ENCODE measurements around the gene GPC5. TPM values are rescaled to one million over a fixed set of nuclear protein-coding genes. Genes with fewer than 3 reads are reported as not detected.

Gene GPC5
- total and polyA plus RNA-seq, 9 of the 15 experiments (the other 6 are each of a cell fraction or from before 2014, with no cell fraction given) = 0.18 to 0.27 TPM; not detected in 7

DNA sequence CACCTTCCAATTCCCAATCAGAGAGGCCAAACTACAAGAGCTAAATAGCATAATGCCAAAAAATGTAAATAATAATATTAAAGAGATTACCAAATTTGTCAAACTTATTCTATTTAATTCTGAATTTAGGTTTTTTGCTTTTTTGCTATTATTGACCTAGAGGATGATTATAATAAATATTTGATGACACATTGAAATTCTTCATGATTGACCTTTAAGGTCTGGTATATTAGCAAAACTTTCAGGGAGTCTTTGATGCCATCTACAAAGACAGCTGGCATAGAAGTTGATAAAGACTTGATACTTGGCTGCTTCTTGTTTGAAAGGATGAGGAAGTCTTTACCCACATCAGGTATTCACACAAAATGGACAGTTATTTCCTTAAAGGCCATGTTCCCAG, 1168.3 kb downstream of the GPC5 start:
- no peaks in the 10 kb centered on the region for H3K27me3 ChIP-seq (ENCODE audit: control insufficient read depth in 2 of 2, insufficient read depth in 2 of 2, low read length in 2 of 2)
- intact Hi-C loops (cut with micrococcal nuclease) (no loop called here), in situ Hi-C loops (cut with MboI) (no loop called here)
- H3K9me3 ChIP-seq (replicated peaks; ENCODE audit: control insufficient read depth, insufficient read depth, low read depth, low read length) = peaks cover 5% of the 10 kb centered on the region; the same call in 1 of the 2 replicates
- H3K4me3 ChIP-seq = no peak overlapping the region
- ChIA-PET CTCF (ENCODE audit: low intra/inter-chr PET ratio) (no interaction called here), POLR2A (no interaction called here)
- no peak for ATAC-seq
- no peak overlapping the region for H2AFZ ChIP-seq (ENCODE audit: low read depth, low read length)
- no peaks in the 10 kb centered on the region for H3K9me1 ChIP-seq (ENCODE audit: control insufficient read depth, insufficient read depth, low read length)
- BruUV-seq (replicated peaks) = no TSS peak
- H3K4me1 ChIP-seq (replicated peaks in 1 of 2; ENCODE audit: control insufficient read depth in 2 of 2, insufficient read depth in 2 of 2, low read length in 2 of 2) = no peaks in the 10 kb centered on the region
- no peak overlapping the region for H3K9ac ChIP-seq (ENCODE audit: insufficient read depth in 1 of 2, low read depth in 2 of 2, low read length in 2 of 2)
- TF ChIP-seq MAFF (IDR thresholded peaks at IDR 0.05; ENCODE audit: low read length) = peak; percentile 50; the same call in 1 of the 2 replicates
- peak; percentile 44; the same call in 1 of the 2 replicates for TF ChIP-seq MAFG (tag; conservative IDR thresholded peaks at IDR 0.05)
- TF ChIP-seq ZNF23 (CRISPR knock-in tag; IDR thresholded peaks at IDR 0.05) = no peak
- TF ChIP-seq ZNF740 (CRISPR knock-in tag; IDR thresholded peaks at IDR 0.05) = no peak
- no peak for TF ChIP-seq ZNF740 (tag; IDR thresholded peaks at IDR 0.05)
- no peak for TF ChIP-seq CREB1 (IDR thresholded peaks at IDR 0.05)
- no peak for TF ChIP-seq CREB1 (CRISPR knock-in tag; IDR thresholded peaks at IDR 0.05)
- TF ChIP-seq ZNF354B (CRISPR knock-in tag; IDR thresholded peaks at IDR 0.05) = no peak
- no peak for TF ChIP-seq GTF2E2 (tag; IDR thresholded peaks at IDR 0.05)
- peak; percentile 61; the same call in 1 of the 2 replicates for TF ChIP-seq C11orf30 (IDR thresholded peaks at IDR 0.05; ENCODE audit: low read depth)
- TF ChIP-seq MAFK (IDR thresholded peaks at IDR 0.05; ENCODE audit: low read length) = peak; percentile 17; the same call in 1 of the 2 replicates
- H3K27ac ChIP-seq (ENCODE audit: extremely low read depth, low read depth, low read length) = no peak overlapping the region
- no peaks in the 10 kb centered on the region for H3K36me3 ChIP-seq (ENCODE audit: control insufficient read depth, insufficient read depth, low read length)
- DNase-seq (ENCODE audit: extremely low read depth in 1 of 4, low spot score in 3 of 4) = no peak
- no peak overlapping the region for H3K4me2 ChIP-seq (ENCODE audit: insufficient read depth, low read length)
- H3K79me2 ChIP-seq (ENCODE audit: control insufficient read depth, insufficient read depth, low read length) = no peaks in the 10 kb centered on the region
- no peaks in the 10 kb centered on the region for H4K20me1 ChIP-seq (replicated peaks; ENCODE audit: control insufficient read depth, insufficient read depth, low read length)
- FAIRE-seq = no peak
